ENCODE results near the gene SLC8B1.

The SLC8B1 gene

GRCh38 chr12:113332688-113333417, 2.1 kb downstream of the SLC8B1 start:
- DNase-seq = no peak
- WGBS = 89% methylated on average over 16 of the region's 17 CpGs

GRCh38 chr12:113330505-113330904, 4.4 kb downstream of the SLC8B1 start:
- Histone ChIP-seq H3K4me3 (ENCODE audit: insufficient read depth in 1 of 2, low read depth in 1 of 2, low read length in 2 of 2) (no peak overlapping the region), H4K8ac (ENCODE audit: low read length) (no peak overlapping the region), H2BK5ac (ENCODE audit: low read depth, low read length, poor library complexity, severe bottlenecking) (no peak overlapping the region), H2BK12ac (ENCODE audit: low read length in 2 of 2) (no peak overlapping the region), H3K9ac (ENCODE audit: low read length) (no peak overlapping the region), H4K91ac (ENCODE audit: low read length) (no peak overlapping the region), H3K4me2 (ENCODE audit: low read length, poor library complexity, severe bottlenecking) (no peak overlapping the region), H3K23ac (ENCODE audit: low read length in 2 of 2) (no peak overlapping the region), H3K27me3 (ENCODE audit: control insufficient read depth in 1 of 2, insufficient read depth in 1 of 2, low read length in 2 of 2) (no peaks in the 10 kb centered on the region), H3K4ac (ENCODE audit: low read depth in 1 of 2, low read length in 2 of 2) (no peak overlapping the region), H2AK5ac (ENCODE audit: low read length, severe bottlenecking) (no peak overlapping the region), H3K79me1 (replicated peaks; ENCODE audit: low read length, poor library complexity, severe bottlenecking) (peaks cover 16% of the 10 kb centered on the region), H3K27ac (ENCODE audit: low read length, poor library complexity, severe bottlenecking) (no peak overlapping the region), H2BK15ac (ENCODE audit: low read depth, poor library complexity, severe bottlenecking) (peak overlapping the region; percentile 1), H2AFZ (ENCODE audit: low read depth, low read length) (no peak overlapping the region), H2BK120ac (ENCODE audit: low read depth, low read length) (no peak overlapping the region), H3K9me3 (ENCODE audit: control insufficient read depth, low read length) (no peaks in the 10 kb centered on the region), H3K18ac (ENCODE audit: low read depth in 1 of 2, low read length in 2 of 2) (no peak overlapping the region), H3K4me1 (ENCODE audit: control insufficient read depth, insufficient read depth, low read depth, low read length) (peaks cover 14% of the 10 kb centered on the region), H3K36me3 (ENCODE audit: control insufficient read depth in 1 of 2, insufficient read depth in 2 of 2, low read depth in 1 of 2, low read length in 2 of 2) (peaks cover 10 to 25% of the 10 kb centered on the region in 2 experiments), H3K14ac (ENCODE audit: low read length in 2 of 2) (no peak overlapping the region)
- 86% methylated on average over 2 of the region's 2 CpGs for WGBS
- no peak for DNase-seq

More at GRCh38 chr12:113332688-113333417, 2.1 kb downstream of the SLC8B1 start:
- Histone ChIP-seq H3K9ac (ENCODE audit: low read length) (peak overlapping the region; percentile 36), H3K4ac (ENCODE audit: low read depth in 1 of 2, low read length in 2 of 2) (no peak overlapping the region), H3K23ac (ENCODE audit: low read length in 2 of 2) (no peak overlapping the region), H3K79me1 (replicated peaks; ENCODE audit: low read length, poor library complexity, severe bottlenecking) (peaks cover 14% of the 10 kb centered on the region), H2BK5ac (ENCODE audit: low read depth, low read length, poor library complexity, severe bottlenecking) (no peak overlapping the region), H3K36me3 (ENCODE audit: control insufficient read depth in 1 of 2, insufficient read depth in 2 of 2, low read depth in 1 of 2, low read length in 2 of 2) (peaks cover 10 to 25% of the 10 kb centered on the region in 2 experiments), H3K4me1 (ENCODE audit: control insufficient read depth, insufficient read depth, low read depth, low read length) (peaks cover 14% of the 10 kb centered on the region), H3K9me3 (ENCODE audit: control insufficient read depth, low read length) (no peaks in the 10 kb centered on the region), H3K4me2 (ENCODE audit: low read length, poor library complexity, severe bottlenecking) (no peak overlapping the region), H2AK5ac (ENCODE audit: low read length, severe bottlenecking) (no peak overlapping the region), H2BK120ac (ENCODE audit: low read depth, low read length) (no peak overlapping the region), H4K91ac (ENCODE audit: low read length) (no peak overlapping the region), H3K27ac (ENCODE audit: low read length, poor library complexity, severe bottlenecking) (no peak overlapping the region), H3K18ac (ENCODE audit: low read depth in 1 of 2, low read length in 2 of 2) (peak overlapping the region in 1 of 2 experiments; percentile 50), H4K8ac (ENCODE audit: low read length) (no peak overlapping the region), H2AFZ (ENCODE audit: low read depth, low read length) (no peak overlapping the region), H3K14ac (ENCODE audit: low read length in 2 of 2) (no peak overlapping the region), H2BK12ac (ENCODE audit: low read length in 2 of 2) (no peak overlapping the region), H3K27me3 (ENCODE audit: control insufficient read depth in 1 of 2, insufficient read depth in 1 of 2, low read length in 2 of 2) (no peaks in the 10 kb centered on the region), H2BK15ac (ENCODE audit: low read depth, poor library complexity, severe bottlenecking) (no peak overlapping the region), H3K4me3 (ENCODE audit: insufficient read depth in 1 of 2, low read depth in 1 of 2, low read length in 2 of 2) (peak overlapping the region in 1 of 2 experiments; percentile 85)

GRCh38 chr12:113329791-113330417, 5.0 kb downstream of the SLC8B1 start:
- no peaks in the 10 kb centered on the region for H3K27me3 ChIP-seq (ENCODE audit: control insufficient read depth in 1 of 2, insufficient read depth in 1 of 2, low read length in 2 of 2)
- no peak overlapping the region for H2BK120ac ChIP-seq (ENCODE audit: low read depth, low read length)
- no peak overlapping the region for H2AFZ ChIP-seq (ENCODE audit: low read depth, low read length)
- no CpG with 5 or more reads among the region's 1 CpG for WGBS
- no peak overlapping the region for H3K23ac ChIP-seq (ENCODE audit: low read length in 2 of 2)
- H3K4me2 ChIP-seq (ENCODE audit: low read length, poor library complexity, severe bottlenecking) = no peak overlapping the region
- H3K36me3 ChIP-seq (ENCODE audit: control insufficient read depth in 1 of 2, insufficient read depth in 2 of 2, low read depth in 1 of 2, low read length in 2 of 2) = peaks cover 10 to 25% of the 10 kb centered on the region in 2 experiments
- H3K9me3 ChIP-seq (ENCODE audit: control insufficient read depth, low read length) = no peaks in the 10 kb centered on the region
- H4K8ac ChIP-seq (ENCODE audit: low read length) = no peak overlapping the region
- DNase-seq = no peak
- H3K4me1 ChIP-seq (ENCODE audit: control insufficient read depth, insufficient read depth, low read depth, low read length) = peaks cover 14% of the 10 kb centered on the region
- no peak overlapping the region for H3K9ac ChIP-seq (ENCODE audit: low read length)
- H3K14ac ChIP-seq (ENCODE audit: low read length in 2 of 2) = no peak overlapping the region
- H2BK5ac ChIP-seq (ENCODE audit: low read depth, low read length, poor library complexity, severe bottlenecking) = no peak overlapping the region
- H3K79me1 ChIP-seq (replicated peaks; ENCODE audit: low read length, poor library complexity, severe bottlenecking) = peaks cover 16% of the 10 kb centered on the region
- H2BK12ac ChIP-seq (ENCODE audit: low read length in 2 of 2) = no peak overlapping the region
- H3K18ac ChIP-seq (ENCODE audit: low read depth in 1 of 2, low read length in 2 of 2) = no peak overlapping the region
- no peak overlapping the region for H3K4ac ChIP-seq (ENCODE audit: low read depth in 1 of 2, low read length in 2 of 2)
- no peak overlapping the region for H2BK15ac ChIP-seq (ENCODE audit: low read depth, poor library complexity, severe bottlenecking)
- H3K4me3 ChIP-seq (ENCODE audit: insufficient read depth in 1 of 2, low read depth in 1 of 2, low read length in 2 of 2) = no peak overlapping the region
- no peak overlapping the region for H3K27ac ChIP-seq (ENCODE audit: low read length, poor library complexity, severe bottlenecking)
- H2AK5ac ChIP-seq (ENCODE audit: low read length, severe bottlenecking) = no peak overlapping the region
- H4K91ac ChIP-seq (ENCODE audit: low read length) = no peak overlapping the region

GRCh38 chr12:113329022-113329790, 5.7 kb downstream of the SLC8B1 start:
- H3K4me2 ChIP-seq (ENCODE audit: low read length, poor library complexity, severe bottlenecking) = no peak overlapping the region
- H3K36me3 ChIP-seq (ENCODE audit: control insufficient read depth in 1 of 2, insufficient read depth in 2 of 2, low read depth in 1 of 2, low read length in 2 of 2) = peaks cover 10 to 25% of the 10 kb centered on the region in 2 experiments
- no peak overlapping the region for H2BK120ac ChIP-seq (ENCODE audit: low read depth, low read length)
- H3K23ac ChIP-seq (ENCODE audit: low read length in 2 of 2) = no peak overlapping the region
- no peak overlapping the region for H2BK15ac ChIP-seq (ENCODE audit: low read depth, poor library complexity, severe bottlenecking)
- no peak overlapping the region for H3K14ac ChIP-seq (ENCODE audit: low read length in 2 of 2)
- H3K4ac ChIP-seq (ENCODE audit: low read depth in 1 of 2, low read length in 2 of 2) = no peak overlapping the region
- no peaks in the 10 kb centered on the region for H3K27me3 ChIP-seq (ENCODE audit: control insufficient read depth in 1 of 2, insufficient read depth in 1 of 2, low read length in 2 of 2)
- DNase-seq = no peak
- H3K9me3 ChIP-seq (ENCODE audit: control insufficient read depth, low read length) = no peaks in the 10 kb centered on the region
- H3K9ac ChIP-seq (ENCODE audit: low read length) = no peak overlapping the region
- H4K8ac ChIP-seq (ENCODE audit: low read length) = no peak overlapping the region
- WGBS = 83% methylated on average over 7 of the region's 9 CpGs
- no peak overlapping the region for H2BK12ac ChIP-seq (ENCODE audit: low read length in 2 of 2)
- H3K27ac ChIP-seq (ENCODE audit: low read length, poor library complexity, severe bottlenecking) = no peak overlapping the region
- no peak overlapping the region for H2BK5ac ChIP-seq (ENCODE audit: low read depth, low read length, poor library complexity, severe bottlenecking)
- H3K4me1 ChIP-seq (ENCODE audit: control insufficient read depth, insufficient read depth, low read depth, low read length) = peaks cover 10% of the 10 kb centered on the region
- no peak overlapping the region for H3K4me3 ChIP-seq (ENCODE audit: insufficient read depth in 1 of 2, low read depth in 1 of 2, low read length in 2 of 2)
- no peak overlapping the region for H4K91ac ChIP-seq (ENCODE audit: low read length)
- H3K18ac ChIP-seq (ENCODE audit: low read depth in 1 of 2, low read length in 2 of 2) = no peak overlapping the region
- no peak overlapping the region for H2AK5ac ChIP-seq (ENCODE audit: low read length, severe bottlenecking)
- H2AFZ ChIP-seq (ENCODE audit: low read depth, low read length) = no peak overlapping the region
- peaks cover 12% of the 10 kb centered on the region for H3K79me1 ChIP-seq (replicated peaks; ENCODE audit: low read length, poor library complexity, severe bottlenecking)

All from mesenchymal stem cell (in vitro differentiated cells and primary cell).